HCEC 1CT (cell line): Measurements from ENCODE around the gene PNLIPRP2.

Experiments
- DNase-seq: peaks from one replicate; pipeline ENCODE4 v3.0.0-alpha.2; 2017

Gene PNLIPRP2

GRCh38 chr10:116613471-116613870 is 7.3 kb upstream of the PNLIPRP2 start:
- no peak for DNase-seq

- DNase-seq: no peak
These were observed 6.0 kb upstream of the PNLIPRP2 start for GRCh38 chr10:116614796-116615195.

DNA sequence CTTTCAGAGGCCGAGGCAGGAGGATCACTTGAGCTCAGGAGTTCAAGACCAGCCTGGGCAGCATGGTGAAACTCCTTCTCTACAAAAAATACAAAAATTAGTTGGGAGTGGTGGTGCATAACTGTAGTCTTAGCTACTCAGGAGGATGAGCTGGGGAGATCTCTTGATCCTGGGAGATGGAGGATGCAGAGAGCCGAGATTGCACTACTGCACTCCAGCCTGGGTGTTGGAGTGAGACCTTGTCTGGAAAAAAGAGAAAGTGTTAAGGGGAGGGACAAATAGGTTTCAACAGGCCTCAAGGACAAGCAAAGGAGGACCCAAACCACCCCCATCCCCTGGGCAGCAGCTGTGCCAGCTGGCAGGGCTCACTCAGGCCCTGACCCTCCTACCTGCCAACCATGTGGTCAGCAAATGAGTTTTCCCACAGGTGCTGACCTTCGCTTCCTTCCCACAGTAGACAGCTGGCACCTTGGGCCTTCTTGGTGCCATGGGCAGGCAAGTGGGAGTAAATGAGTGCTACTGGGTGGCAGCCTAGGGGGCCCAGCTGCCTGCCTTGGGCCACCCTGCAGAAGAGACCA is 5.5 kb upstream of the PNLIPRP2 start:
- DNase-seq: no peak

DNA sequence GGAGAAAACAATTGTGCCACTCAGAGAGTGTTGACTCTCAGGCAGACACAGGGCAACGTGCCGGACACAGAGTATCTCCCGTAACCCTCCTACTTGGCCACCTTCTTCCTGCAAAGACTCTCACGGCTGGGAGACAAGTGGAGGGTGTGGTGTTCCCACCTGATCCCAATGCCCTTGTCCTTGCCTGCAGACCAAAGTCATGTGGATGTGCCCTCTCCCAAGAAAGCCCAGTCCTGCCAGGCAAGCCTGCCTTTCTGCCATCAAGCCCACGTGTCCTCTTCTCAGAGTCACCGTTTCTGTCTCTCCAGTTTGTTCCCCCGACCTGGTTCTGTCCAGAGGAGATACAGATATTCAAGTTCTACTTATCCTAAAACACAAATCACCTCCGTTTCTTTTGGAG is 723 bp downstream of the PNLIPRP2 start:
- no peak for DNase-seq

GRCh38 chr10:116621934-116622655 is 1.3 kb downstream of the PNLIPRP2 start:
- no peak for DNase-seq

DNA sequence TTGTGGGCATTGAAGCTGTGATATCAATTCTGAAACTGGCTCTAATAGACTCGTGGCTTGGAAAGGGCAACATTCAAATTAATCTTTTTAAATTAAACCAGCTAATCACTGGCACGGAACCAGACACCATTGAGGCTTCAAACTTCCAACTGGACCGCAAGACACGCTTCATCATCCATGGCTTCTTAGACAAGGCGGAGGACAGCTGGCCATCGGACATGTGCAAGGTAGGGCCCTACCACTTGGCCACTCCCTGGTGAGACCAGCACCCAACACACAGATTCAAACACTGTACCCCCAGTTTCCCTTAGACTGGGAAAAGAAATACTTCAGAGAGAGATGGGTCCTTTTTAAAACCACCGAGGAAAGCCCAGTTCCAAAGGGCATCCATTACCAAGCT is 5.1 kb downstream of the PNLIPRP2 start:
- no peak for DNase-seq

DNA sequence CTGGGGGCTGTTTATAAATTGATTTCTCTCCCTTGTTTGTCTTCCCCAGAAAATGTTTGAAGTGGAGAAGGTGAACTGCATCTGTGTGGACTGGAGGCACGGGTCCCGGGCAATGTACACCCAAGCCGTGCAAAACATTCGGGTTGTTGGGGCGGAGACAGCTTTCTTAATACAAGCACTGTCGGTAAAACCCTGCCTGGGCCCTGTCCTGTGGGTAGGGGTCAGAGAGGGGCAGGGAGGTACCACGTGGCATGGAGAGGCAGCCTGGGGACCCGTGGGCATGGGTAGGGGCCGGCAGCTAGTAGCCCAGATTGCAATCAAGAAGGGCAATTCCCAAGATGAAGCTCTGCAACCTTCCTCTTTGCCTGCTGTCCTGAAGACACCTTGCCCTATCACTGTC is 6.1 kb downstream of the PNLIPRP2 start:
- no peak for DNase-seq

DNA sequence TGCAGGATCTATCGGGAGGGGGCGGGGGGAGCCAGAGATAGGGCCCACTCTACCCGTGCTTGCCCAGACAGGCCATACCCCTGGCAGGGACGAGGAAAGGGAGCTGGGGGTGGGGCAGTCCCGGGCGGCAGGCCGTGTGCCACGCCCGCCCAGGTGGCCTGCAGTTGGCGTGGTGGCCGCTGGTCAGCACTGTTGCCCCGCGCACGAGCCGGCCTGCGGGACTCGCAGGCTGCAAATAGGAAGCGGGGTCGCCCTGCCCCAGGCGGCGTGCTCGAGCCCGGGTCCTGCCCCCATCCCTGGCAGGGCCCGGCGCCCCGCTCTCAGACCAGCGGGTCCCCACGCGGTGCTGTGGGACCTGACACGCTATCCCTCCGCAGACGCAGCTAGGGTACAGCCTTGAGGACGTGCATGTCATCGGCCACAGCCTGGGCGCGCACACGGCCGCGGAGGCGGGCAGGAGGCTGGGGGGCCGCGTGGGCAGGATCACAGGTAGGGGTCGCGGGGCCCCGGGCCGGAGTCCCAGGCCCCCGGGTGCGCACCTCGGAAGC is 6.7 kb downstream of the PNLIPRP2 start:
- no peak for DNase-seq

GRCh38 chr10:116629340-116629739 is 8.6 kb downstream of the PNLIPRP2 start:
- DNase-seq: no peak

- no peak for DNase-seq
These were observed 9.3 kb downstream of the PNLIPRP2 start for GRCh38 chr10:116630020-116630419.

GRCh38 chr10:116631871-116632295 is 11.1 kb downstream of the PNLIPRP2 start:
- DNase-seq: no peak

GRCh38 chr10:116632596-116633215 is 12.0 kb downstream of the PNLIPRP2 start:
- no peak for DNase-seq

DNA sequence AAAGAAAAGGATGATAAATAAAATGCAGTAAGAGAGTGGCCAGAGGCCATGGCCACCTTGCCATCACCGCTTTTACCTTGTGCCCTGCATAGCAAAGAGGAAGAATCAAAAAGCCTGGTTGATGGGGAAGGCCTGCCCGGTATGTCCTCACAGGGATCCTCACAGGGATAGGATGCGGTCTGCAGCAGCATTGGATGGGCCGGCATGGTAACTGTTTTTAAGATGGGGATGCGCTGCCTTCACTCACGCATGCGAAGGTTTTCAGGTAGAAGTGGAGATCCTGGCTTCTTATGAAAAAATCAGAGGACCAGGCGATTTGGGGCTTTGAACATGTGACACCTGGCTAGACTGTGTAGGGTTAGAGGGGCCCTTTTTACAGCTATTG is 12.5 kb downstream of the PNLIPRP2 start:
- DNase-seq: no peak

- no peak for DNase-seq
These were observed 13.6 kb downstream of the PNLIPRP2 start for GRCh38 chr10:116634126-116634975.

- DNase-seq: no peak
These were observed 15.6 kb downstream of the PNLIPRP2 start for GRCh38 chr10:116636385-116636784.

- DNase-seq: no peak
These were observed 16.2 kb downstream of the PNLIPRP2 start for GRCh38 chr10:116636976-116637375.

GRCh38 chr10:116637830-116638229 is 17.1 kb downstream of the PNLIPRP2 start:
- DNase-seq: no peak

- DNase-seq: no peak
These were observed 25.7 kb downstream of the PNLIPRP2 start for GRCh38 chr10:116646502-116646901.

GRCh38 chr10:116648903-116649302 is 28.1 kb downstream of the PNLIPRP2 start:
- no peak for DNase-seq

DNA sequence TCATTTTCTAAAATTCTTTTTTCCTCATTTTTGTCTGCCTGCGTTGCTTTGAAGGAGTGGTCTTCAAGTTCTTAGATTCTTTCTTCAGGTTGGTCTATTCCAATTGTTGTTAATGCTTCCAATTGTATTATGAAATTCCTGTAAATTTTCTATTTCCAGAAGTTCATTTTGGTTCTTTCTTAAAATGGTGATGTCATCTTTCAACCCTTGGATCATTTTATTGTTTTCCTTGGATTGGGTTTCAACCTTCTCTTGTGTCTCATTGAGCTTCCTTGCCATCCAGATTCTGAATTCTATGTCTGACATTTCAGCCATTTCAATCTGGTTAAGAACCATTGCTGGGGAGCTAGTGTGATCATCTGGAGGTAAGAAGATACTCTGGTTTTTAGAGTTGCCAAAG is 33.1 kb downstream of the PNLIPRP2 start:
- DNase-seq: no peak

DNA sequence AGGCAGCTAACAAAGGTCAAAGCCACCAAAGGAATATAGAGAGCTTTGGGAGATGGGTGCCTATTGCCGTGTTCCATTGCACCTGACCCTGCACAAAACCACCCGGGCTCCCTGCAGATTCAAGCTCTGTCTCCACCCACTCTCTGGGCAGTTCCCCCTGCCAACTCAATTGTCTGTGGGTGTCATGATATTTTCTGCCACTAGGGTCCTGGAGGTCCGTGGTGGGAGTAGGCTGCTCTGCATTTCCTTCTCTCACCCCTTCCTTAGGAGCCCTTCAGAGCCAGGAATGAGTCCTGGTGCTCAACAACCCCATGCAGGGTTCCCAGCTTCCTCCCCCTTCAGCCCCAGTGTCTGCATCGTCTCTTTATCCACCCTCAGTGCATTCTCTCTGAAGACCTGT is 34.1 kb downstream of the PNLIPRP2 start:
- no peak for DNase-seq

- no peak for DNase-seq
These were observed 34.8 kb downstream of the PNLIPRP2 start for GRCh38 chr10:116655568-116655967.

- no peak for DNase-seq
These were observed 35.3 kb downstream of the PNLIPRP2 start for GRCh38 chr10:116656044-116656443.
